Spleen (tissue), 7 donors: Measurements from ENCODE around the gene STAT6.

Source experiments
- POLR2A ChIP-seq, 3 donors: fragments of 450-650 bp; IDR thresholded peaks; one replicate each; pipeline ENCODE4 v1.5.1; 2017; ENCODE audit warnings: antibody characterized with exemption in 3 of 3, mild to moderate bottlenecking in 1 of 3
- POLR2AphosphoS5 ChIP-seq, 3 donors: sonication (generic); formaldehyde crosslinking; IDR thresholded peaks; one replicate each; pipeline ENCODE4 v1.5.1; 2017; ENCODE audit warnings: antibody characterized with exemption in 3 of 3
- TF ChIP-seq, protein P1 (sequence below), 11 experiments: fragments of 200-600 bp in 7 of 11; fragments of 450-650 bp in 4 of 11; sonication (generic) in 4 of 11; IDR thresholded peaks in 8 of 11; conservative IDR thresholded peaks in 3 of 11; 1 replicate in 7 of 11; 2 replicates in 4 of 11; pipeline versions ENCODE4 v1.4.0 to v1.8.0; 2016 to 2021; ENCODE audit warnings: antibody characterized with exemption in 11 of 11, inconsistent platforms in 4 of 11, mild to moderate bottlenecking in 1 of 11
- donor health status: DM: no; HTN: no; CAD: no; lungs with moderate emphysema.
- donor health status: DM: no; HTN: no; CAD: no.
- donor health status: DM: no; HTN: no; CAD: no.

DNA sequence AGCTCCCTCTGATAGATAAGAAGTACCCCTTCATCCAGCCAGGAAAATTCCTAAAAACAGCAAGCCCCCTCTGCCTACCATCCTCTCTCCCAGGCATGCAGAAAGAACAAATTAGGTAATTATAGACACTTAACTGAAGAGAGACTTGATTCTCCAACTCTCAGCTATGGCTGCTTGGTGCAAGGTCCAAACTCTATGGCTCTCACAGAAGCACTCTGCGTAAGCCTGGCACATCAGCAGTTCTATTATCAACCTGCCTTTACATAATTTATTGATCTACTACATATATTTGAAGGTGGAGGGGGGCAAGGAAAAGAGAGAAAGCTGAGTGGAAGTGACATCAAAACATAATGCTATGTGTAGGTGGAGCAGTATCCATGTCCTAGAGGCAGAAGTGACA lies 60.2 kb downstream of the STAT6 start:
- TF ChIP-seq, protein P1, sequence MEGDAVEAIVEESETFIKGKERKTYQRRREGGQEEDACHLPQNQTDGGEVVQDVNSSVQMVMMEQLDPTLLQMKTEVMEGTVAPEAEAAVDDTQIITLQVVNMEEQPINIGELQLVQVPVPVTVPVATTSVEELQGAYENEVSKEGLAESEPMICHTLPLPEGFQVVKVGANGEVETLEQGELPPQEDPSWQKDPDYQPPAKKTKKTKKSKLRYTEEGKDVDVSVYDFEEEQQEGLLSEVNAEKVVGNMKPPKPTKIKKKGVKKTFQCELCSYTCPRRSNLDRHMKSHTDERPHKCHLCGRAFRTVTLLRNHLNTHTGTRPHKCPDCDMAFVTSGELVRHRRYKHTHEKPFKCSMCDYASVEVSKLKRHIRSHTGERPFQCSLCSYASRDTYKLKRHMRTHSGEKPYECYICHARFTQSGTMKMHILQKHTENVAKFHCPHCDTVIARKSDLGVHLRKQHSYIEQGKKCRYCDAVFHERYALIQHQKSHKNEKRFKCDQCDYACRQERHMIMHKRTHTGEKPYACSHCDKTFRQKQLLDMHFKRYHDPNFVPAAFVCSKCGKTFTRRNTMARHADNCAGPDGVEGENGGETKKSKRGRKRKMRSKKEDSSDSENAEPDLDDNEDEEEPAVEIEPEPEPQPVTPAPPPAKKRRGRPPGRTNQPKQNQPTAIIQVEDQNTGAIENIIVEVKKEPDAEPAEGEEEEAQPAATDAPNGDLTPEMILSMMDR (IDR thresholded peaks at IDR 0.05 in 8 of 11, conservative IDR thresholded peaks at IDR 0.05 in 3 of 11): no peak
- TF ChIP-seq POLR2A (IDR thresholded peaks at IDR 0.05) (no peak), POLR2AphosphoS5 (IDR thresholded peaks at IDR 0.05) (no peak)
